GM12873 (cell line): ENCODE results near the gene DIP2C.

Experiments used
- TF ChIP-seq, protein P1 (sequence below): IDR thresholded peaks from 2 replicates; pipeline ENCODE4 v1.5.1; 2012; ENCODE audit warnings: low read depth, mild to moderate bottlenecking, moderate library complexity, low read length, control low read depth; ENCODE audit not compliant: insufficient read depth; ENCODE audit errors: missing control alignments

DIP2C gene

DNA sequence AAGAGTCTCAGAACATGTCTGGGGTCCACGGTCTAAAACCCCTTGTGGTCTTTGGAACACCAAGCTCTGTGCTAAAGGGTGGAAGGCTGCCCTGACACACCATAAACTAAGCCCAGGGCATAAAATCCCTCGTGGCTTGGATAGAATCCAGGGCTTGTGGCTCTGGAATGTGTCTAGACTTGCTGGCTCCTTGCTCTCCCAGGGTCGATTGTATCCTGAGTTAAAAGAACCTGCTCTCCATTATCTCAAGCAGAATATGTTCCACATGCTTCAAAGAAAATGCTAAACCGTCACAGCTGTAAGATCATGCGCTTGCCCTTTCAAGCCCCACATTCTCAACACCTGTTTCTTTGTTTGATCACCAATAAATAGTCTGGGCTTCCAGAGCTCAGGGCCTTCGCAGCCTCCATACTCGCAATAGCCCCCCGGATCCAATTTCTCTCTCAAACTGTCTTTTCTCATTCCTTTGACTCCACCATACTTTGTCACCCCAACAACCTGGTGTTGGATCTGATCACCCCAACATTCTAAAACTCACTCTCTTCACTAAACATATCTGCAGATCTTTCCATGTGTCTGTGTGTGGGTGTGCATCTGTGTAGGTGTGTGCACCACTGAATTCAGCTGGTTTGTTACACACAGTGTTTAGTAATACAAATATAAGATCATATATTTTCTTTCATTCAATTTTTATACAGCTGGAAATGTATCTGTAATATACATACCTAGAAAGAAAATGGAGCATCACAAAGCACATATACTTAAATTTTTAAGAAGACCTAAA is 315.8 kb downstream of the DIP2C start:
- TF ChIP-seq, protein P1, sequence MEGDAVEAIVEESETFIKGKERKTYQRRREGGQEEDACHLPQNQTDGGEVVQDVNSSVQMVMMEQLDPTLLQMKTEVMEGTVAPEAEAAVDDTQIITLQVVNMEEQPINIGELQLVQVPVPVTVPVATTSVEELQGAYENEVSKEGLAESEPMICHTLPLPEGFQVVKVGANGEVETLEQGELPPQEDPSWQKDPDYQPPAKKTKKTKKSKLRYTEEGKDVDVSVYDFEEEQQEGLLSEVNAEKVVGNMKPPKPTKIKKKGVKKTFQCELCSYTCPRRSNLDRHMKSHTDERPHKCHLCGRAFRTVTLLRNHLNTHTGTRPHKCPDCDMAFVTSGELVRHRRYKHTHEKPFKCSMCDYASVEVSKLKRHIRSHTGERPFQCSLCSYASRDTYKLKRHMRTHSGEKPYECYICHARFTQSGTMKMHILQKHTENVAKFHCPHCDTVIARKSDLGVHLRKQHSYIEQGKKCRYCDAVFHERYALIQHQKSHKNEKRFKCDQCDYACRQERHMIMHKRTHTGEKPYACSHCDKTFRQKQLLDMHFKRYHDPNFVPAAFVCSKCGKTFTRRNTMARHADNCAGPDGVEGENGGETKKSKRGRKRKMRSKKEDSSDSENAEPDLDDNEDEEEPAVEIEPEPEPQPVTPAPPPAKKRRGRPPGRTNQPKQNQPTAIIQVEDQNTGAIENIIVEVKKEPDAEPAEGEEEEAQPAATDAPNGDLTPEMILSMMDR, result no peak

DNA sequence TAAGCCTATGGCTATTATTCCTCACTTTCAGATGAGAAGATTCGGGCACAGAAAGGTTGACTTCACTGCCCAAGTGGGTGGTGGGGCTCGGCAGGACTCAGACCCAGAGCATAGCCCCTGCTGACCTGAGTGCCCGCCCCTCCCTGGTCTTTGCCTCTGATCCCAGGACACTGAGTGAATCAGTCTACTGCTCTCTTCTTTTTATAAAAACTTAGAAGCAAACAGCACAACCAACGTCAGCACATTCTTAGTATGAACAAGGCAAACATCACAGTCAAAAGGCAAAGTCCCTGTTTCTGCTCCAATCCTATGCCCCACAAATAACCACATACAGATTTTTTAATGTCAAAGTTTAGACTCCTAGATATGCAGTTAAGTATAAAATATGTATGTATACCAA is 316.5 kb downstream of the DIP2C start:
- TF ChIP-seq, protein P1, result no peak

DNA sequence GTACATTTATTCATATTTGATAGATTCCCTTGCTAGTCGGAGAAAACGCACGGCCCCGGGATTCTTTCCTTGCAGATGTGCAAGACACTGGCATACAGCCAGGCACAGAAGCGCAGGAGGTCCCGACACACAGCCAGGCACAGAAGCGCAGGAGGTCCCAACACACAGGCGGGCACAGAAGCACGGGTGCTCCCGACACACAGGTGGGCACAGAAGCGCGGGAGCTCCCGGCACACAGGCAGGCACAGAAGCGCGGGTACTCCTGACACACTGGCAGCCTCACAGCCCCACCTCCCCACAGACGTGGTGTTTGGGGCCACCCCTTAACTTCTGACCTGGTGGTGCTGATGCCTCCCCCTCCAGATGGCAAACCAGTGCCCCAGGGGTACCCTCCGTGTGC is 316.9 kb downstream of the DIP2C start:
- TF ChIP-seq, protein P1, result no peak

DNA sequence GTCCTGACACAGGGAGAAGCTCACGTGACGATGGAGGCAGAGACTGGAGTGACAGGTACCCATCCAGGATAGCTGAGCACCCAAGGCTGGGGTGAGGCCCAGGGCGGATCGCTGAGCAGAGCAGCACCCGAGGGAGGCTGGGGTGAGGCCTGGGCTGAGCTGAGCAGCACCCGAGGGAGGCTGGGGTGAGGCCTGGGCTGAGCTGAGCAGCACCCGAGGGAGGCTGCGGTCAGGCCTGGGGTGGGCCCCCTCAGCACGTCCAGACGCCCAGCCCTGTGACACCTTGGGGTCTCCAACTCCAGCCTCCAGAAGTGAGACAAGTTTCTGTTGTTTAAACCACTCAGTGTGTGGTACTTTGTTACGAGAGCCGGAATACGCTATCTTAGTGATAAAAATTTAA is 318.0 kb downstream of the DIP2C start:
- TF ChIP-seq, protein P1, result no peak

DNA sequence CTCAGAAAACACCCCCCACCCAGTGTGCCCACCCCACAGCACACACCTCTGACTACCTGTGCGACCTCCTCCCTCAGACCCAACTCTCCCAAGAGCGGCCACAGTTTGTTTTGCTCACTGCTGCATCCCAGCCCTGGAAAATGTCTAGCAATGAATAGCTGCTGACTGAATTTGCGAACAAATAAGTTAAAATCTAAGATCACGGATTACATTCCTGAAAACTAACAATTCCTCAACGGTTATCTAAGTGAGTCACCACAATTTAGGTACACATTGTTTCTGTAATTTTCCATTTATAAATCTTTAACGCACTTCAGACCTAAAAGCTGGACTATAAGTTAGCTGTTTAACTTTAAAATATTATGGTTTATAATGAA is 319.0 kb downstream of the DIP2C start:
- TF ChIP-seq, protein P1, result no peak

DNA sequence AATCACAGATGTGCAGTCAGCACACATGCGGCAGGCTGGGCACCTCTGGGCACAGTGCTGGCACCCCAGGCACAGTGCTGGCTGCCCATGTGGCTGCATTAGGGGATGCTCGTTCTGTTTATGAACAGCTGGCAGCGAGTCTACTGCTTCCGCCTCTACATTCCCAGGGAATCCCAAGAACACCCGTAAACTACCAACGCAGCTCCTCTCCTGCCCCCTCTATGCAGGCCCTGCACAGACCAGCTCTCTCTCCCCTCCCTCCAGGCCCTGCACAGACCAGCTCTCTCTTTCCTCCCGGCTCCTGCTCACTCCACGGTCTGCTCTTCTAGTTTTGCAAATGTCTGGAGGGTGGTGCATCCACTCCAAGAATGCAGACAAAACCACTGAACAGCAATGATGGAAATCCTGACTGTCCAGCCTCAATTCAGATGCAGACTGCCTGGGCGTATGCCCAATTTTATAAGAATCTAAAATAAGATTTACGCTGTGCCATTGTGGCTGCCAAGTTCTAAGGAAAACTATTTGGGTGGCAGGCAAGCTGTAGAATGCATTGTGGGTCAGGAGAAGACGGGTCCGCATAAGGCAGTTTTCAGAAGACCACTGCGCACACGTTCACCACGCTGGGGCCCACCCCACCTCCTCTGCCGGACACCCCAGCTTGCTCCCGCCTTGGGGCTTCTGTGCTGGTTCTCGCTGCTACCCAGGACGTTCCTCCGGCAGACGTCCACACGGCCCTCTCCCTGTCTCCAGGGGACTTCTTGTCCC is 319.6 kb downstream of the DIP2C start:
- TF ChIP-seq, protein P1, result no peak

DNA sequence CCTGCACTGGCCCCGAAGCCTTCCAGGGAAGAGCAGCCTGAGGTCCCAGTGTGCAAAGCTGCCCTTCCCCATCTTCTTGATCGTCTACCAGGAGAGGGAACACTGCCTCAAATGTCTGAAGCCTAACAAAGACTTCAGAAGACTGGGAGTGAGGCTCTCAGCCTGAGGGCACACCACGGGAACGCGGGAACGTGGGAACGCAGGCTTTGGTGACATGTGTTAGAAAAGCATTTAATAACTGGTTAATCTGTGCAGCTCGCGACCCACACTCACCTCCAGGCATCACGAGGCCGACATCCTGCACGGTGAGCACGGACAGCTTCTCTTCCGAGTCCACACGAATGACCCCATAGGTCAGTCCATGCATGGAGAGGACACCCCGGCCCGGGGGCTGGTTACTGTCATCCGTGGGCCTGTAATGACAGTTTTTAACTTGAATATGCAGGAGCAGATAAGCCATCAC is 320.2 kb downstream of the DIP2C start:
- TF ChIP-seq, protein P1, result no peak
